GM18502 (cell line): Measurements from ENCODE around the gene DPF1.

ENCODE experiments used
- ATAC-seq: cut with Tn5 transposase; IDR thresholded peaks from one replicate; pipeline ENCODE4 v1.9.1; 2021; ENCODE audit warnings: mild to moderate bottlenecking; ENCODE audit not compliant: unreplicated experiment, poor library complexity

Gene DPF1

DNA sequence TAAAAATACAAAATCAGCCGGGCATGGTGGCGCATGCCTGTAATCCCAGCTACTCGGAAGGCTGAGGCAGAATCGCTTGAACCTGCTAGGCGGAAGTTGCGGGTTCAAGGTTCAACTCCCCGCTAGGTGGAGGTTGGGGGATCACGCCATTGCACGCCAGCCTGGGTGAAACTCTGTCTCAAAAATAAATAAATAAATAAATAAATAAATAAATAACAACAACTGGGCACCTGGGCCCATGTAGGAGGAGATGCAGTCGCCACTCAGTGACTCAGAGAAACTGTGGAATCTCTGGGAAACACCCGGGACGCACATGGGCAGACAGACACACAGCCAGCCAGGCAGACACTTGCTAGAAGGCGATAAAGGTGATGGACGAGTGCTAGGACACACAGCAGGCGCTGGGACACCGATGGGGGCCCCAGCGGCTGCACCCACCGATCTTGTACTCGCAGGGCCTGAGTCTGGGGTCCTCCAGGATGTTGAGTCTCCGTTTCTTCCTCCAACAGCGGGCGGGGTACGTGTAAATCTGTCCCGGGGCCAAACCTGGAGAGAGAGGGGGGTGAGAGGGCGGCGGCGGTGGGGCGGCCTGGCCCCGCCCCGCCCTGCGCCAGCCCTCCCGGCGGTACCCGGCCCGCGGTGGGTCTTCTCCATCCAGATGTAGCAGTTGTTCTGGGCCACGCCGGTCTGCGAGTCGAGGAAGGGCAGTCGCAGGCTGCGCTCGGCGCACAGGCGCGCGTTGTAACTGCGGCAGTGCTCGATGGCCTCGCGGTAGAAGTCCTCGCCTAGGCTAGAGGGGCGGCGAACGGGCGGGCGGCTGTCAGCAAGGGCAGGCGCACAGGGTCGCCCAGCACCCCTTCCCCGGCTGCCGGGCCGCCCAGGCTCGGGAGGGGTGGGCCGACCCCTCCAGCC is 1.8 kb downstream of the DPF1 start:
- ATAC-seq, result no peak

DNA sequence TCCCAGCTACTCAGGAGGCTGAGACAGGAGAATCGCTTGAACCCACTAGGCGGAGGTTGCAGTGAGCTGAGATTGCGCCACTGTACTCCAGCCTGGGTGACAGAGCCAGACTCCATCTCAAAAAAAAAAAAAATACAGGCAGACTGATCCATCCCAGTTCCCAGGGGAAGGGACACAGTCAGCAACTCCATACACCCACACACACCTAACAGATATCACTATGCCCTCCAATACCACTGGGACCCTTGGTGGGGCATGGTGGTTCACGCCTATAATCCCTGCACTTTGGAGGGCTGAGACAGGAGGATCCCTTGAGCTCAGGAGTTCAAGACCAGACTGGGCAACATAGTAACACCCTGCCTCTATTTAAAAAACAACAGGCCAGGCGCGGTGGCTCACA is 2.6 kb downstream of the DPF1 start:
- no peak for ATAC-seq

DNA sequence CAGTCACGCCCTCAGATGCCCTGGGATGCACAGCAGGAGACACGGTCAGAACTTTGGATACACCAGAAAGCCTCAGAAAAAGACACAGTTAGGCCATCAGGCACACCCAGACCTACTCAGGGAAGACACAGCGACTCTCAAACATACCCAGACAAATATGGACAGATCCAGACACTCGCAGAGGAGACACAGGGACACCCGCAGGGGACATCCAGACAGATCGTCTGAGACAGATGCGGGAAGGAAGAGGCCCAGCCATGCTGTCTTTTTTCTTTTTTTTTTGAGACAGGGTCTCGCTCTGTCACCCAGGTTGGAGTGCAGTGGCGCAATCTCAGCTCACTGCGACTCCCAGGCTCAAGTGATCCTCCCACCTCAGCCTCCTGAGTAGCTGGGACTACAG is 4.8 kb downstream of the DPF1 start:
- no peak for ATAC-seq

GRCh38 chr19:38218204-38218603 is 5.8 kb downstream of the DPF1 start:
- no peak for ATAC-seq

DNA sequence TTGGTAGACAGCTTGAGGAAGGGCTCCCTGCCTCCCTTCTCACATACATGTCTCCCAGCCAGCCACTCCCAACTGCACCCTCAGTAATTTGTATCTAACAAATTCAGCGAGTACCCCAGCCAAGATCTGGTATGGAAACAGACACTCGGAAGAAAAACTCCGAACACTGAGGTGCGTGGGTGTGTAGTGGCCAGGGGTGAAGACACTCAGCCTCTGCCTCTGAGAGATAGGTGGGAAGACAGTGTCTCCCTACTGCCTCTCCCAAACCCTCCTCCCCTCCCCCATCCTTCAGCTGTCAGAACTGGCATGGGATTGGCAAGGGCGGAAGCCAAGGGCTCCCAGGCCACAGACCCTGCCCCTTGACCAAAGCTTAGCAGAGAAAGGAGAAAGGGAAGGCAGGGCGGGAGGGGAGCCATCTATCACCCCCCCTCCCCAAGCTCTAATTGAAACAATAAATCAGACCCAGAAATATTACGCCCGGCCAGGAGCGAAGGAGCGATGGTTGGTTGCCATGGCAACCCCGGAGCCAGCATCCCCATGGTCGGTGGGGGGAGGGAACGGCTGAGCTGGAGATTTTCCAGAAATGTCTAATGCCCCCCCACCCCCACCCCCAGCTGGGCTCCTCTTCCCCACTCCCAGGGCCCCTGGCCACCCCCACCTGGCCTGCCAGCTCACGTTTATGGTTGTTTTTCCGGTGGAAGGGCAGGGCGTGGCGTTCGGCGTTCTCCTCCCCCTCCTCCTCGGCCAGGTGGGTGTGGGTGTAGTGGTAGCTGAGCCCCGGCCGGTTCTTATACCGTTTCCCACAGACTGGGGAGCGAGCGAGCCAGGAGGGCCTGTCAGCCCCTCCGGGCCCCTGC is 7.0 kb downstream of the DPF1 start:
- ATAC-seq, result no peak

GRCh38 chr19:38213911-38214625 is 10.0 kb downstream of the DPF1 start:
- ATAC-seq, result no peak

- no peak for ATAC-seq
Measured at GRCh38 chr19:38213469-38213868, 10.6 kb downstream of the DPF1 start.

GRCh38 chr19:38211766-38212165 is 12.3 kb downstream of the DPF1 start:
- ATAC-seq, result no peak

- no peak for ATAC-seq
Measured at GRCh38 chr19:38211151-38211591, 12.9 kb downstream of the DPF1 start.

DNA sequence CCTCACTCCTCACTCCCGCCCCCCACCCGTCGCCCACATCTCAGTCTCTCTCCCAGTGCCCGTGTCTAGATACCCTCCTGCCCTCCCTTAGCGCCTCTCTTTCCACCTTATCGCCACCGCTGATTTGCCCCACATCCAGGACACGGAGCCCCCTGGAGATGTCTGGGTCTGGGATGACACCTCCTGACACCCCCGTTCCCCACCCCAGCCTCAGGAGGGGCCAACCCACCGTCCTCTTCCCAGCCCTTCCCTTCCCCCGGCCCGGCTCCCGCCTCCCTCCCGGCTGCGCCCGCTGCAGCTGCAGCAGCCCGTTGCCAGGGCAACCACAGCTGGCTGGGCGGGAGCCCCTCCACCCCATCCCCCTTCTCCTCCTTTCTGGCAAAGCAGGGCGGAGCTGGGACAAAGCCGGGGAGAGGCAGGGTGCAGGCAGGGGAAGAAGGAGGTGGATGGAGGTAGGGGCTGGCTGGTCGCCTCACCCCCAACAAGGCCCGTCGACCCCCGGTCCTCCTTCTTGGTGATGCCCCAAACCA is 13.5 kb downstream of the DPF1 start:
- no peak for ATAC-seq

- no peak for ATAC-seq
Measured at GRCh38 chr19:38209671-38210457, 14.2 kb downstream of the DPF1 start.

- ATAC-seq, result no peak
Measured at GRCh38 chr19:38209152-38209551, 14.9 kb downstream of the DPF1 start.

- no peak for ATAC-seq
Measured at GRCh38 chr19:38208571-38208970, 15.5 kb downstream of the DPF1 start.

DNA sequence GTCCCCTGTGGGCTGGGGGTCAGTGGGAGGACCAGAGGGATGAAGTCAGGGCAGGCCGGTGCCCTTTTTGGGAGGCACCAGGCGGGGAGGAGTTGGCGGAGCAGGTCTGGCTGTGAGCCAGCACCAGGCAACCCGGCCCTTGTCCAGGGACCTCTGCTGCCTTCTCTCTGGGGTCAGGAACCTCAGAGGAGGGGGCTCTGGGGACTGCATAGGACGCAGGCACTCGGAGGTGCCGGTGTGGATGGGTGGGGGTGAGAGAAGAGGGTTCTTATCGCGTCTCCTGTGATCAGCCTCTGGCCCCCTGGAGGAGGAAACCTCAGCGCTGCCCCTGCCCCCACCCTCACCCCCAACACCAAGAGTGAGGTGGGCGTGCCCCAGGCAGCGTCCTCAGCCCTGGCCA is 16.5 kb downstream of the DPF1 start:
- no peak for ATAC-seq

- ATAC-seq, result no peak
Measured at GRCh38 chr19:38206928-38207327, 17.1 kb downstream of the DPF1 start.

- no peak for ATAC-seq
Measured at GRCh38 chr19:38206006-38206745, 17.8 kb downstream of the DPF1 start.

DNA sequence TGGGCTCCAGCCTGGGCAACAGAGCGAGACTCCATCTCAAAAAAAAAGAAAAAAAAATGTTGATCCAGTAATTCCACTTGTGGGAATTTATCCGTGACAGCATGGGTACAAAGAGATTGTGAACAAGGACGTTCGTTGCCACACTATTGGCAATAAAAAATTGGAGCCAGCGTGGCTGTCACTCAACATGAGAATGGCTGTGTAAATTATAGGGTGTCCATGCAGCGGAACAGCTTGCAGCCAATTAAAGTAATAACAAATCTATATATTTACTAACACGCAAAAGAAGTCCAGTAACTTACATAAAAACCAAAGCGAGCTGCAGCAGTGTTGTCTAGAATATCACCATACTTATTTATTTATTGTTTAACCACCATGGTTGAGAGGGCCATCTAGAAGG is 19.3 kb downstream of the DPF1 start:
- ATAC-seq, result no peak

DNA sequence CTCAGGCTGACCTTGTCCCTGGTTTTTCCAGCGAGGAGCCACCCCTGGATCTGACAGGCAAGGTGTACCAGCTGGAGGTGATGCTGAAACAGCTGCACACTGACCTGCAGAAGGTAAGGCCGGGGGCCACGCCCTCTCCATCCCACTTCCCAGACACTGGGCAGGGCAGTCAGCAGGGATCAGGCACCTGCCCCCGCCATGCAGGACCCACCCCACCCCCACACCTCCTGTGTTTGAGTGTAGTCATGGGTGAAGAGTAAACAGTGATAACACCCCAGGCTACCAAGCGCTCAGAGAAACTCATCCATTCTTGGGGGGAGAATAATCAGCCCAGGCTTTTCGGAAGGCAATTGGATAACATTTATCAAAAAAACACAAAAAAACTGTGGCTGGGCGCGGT is 19.9 kb downstream of the DPF1 start:
- ATAC-seq, result no peak

- ATAC-seq, result no peak
Measured at GRCh38 chr19:38203197-38203596, 20.8 kb downstream of the DPF1 start.
